Caki2 (cell line): ENCODE data around the gene COBLL1. TPM values are rescaled to one million over a fixed set of nuclear protein-coding genes. Genes with fewer than 3 reads are reported as not detected.

ENCODE experiments used
- total RNA-seq: library from RNA; depleted of rRNA; stranded (reverse); fragments of >200 nt; shearing (Covaris generic); gene quantifications from 2 replicates; pipeline ENCODE4 v1.2.3, GENCODE V29; 2014; ENCODE audit warnings: low replicate concordance; rRNA removed

The COBLL1 gene
- total RNA-seq, 1 experiment from 2014 or later, result 16.4 TPM

Other genes starting within 250 kb of the COBLL1 start
- 2.3 and 6.0 TPM in 2 replicates for gene GRB14, start 220.3 kb downstream of the COBLL1 start, total RNA-seq
- gene SLC38A11, start 113.7 kb upstream of the COBLL1 start, total RNA-seq, result 0.09 TPM in 1 of 2 replicates, not detected in the other